ENCODE results near the gene MPRIP.

The MPRIP gene

DNA sequence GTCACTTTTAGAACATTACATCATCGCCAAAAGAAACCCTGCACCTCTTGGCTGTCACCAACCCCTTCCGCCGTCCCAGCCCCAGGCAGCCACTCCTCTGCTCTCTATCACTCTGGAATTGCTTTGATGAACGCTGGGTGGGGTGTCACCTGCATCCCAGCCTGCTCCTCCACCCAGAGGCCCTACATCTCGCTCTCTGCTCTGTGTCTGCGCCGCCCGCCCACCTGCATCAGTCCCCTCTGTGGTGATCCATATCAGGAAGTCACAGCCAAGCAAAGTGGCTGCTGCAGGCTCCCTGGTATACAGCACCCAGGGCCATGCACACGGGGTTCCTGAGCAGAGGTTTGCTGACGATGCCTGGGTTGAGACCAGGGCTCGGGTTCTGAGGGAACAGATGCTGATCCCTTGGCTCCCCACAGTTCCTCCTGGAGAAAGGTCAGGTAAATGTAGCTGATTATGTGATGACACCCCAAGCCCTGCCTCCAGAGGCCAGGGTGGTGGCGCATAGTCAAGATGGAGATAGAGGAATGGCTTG, 30.8 kb downstream of the MPRIP start:
- H3K79me2 ChIP-seq (ENCODE audit: control insufficient read depth, insufficient read depth, low read length, unreplicated experiment) = peaks cover 95% of the 10 kb centered on the region
- H3K4me3 ChIP-seq (ENCODE audit: low read depth, low read length) = no peak overlapping the region
- no peak overlapping the region for H2AFZ ChIP-seq (ENCODE audit: low read length, unreplicated experiment)
- no peak overlapping the region for H3K27ac ChIP-seq (ENCODE audit: low read depth, low read length)
- H3K27me3 ChIP-seq (ENCODE audit: insufficient read depth, low read length) = no peaks in the 10 kb centered on the region
- peaks cover 43% of the 10 kb centered on the region for H3K4me1 ChIP-seq (ENCODE audit: control insufficient read depth, insufficient read depth, low read length, unreplicated experiment)
- 0 out of 2 replicates have a peak, but pooled peaks cover 7% of the 10 kb centered on the region for H3K36me3 ChIP-seq (ENCODE audit: insufficient read depth, low read length)

DNA sequence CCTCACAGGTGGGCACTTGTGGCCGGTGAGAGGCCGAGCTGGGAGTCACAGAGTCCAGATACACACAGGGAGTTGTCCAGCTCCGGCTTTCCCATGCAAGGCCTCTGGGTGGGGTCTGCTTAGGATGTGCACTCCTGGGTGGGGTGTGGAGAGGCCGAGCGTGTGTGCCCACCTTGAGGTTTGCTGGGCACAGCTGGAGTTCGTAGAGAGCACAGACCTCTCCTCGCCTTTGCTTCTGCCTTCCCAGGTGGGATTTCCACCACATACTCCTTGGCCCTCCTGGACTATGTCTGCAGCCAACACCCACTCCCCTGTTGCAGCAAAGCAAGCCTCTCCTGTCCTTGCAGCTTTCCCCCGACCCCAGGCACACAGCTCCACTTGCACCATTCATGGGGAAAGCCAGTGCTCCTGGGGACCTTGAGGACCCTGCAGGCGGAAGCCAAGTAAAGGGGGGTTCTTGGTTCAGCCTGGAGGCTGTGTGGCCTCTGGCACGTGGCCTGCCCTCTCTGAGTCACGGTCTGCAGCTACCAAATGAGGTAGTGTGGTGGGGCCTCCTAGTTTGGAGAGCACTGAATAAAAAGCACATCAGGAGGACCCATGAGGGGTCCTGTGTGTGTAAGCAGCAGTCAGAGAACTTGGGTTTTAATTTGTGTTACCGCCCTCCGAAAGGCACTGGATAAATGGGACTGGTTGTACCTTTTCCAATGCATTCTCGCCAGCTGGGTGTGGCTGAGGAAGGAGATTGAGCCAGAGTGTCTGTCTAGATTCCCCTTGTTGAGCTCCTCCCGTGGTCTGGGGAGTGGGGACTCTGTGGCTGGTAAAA, 31.5 kb downstream of the MPRIP start:
- H3K4me3 ChIP-seq (ENCODE audit: low read depth, low read length) = no peak overlapping the region
- peak overlapping the region; percentile 39; the same call in 1 of the 2 replicates for H3K27ac ChIP-seq (ENCODE audit: low read depth, low read length)
- H3K36me3 ChIP-seq (ENCODE audit: insufficient read depth, low read length) = 0 out of 2 replicates have a peak, but pooled peaks cover 7% of the 10 kb centered on the region
- H3K79me2 ChIP-seq (ENCODE audit: control insufficient read depth, insufficient read depth, low read length, unreplicated experiment) = peaks cover 93% of the 10 kb centered on the region
- no peak overlapping the region for H2AFZ ChIP-seq (ENCODE audit: low read length, unreplicated experiment)
- H3K4me1 ChIP-seq (ENCODE audit: control insufficient read depth, insufficient read depth, low read length, unreplicated experiment) = peaks cover 43% of the 10 kb centered on the region
- no peaks in the 10 kb centered on the region for H3K27me3 ChIP-seq (ENCODE audit: insufficient read depth, low read length)

DNA sequence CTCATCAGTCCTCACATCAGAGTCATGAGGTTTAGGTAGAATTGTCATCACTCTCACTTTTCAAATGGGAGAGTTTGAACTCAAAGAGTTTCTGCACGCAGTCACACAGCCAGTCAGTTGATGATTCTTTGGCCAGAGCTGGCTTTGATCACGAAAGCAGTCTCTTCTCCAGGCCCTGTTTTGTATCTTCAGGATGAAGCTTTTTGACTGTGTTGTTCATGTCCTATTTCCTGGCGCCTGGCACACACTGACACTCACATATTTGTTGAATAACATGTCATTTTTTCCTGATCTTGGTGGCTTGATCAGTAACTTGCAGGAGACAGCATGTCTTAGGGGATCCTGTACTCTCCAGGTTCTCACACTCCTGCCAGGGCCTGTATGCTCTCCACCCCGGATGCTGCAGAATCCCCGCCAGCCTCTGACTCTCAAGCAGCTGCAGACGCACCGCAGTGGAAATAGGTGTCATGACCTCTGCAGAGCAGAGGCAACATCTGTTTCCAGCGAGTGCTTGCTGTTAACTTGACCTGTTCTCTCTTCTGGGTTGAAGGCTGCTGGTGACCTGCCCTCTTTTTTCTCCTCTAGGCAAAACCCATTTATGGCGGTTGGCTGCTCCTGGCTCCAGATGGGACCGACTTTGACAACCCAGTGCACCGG, 33.0 kb downstream of the MPRIP start:
- Histone ChIP-seq H3K36me3 (ENCODE audit: insufficient read depth, low read length) (0 out of 2 replicates have a peak, but pooled peaks cover 3% of the 10 kb centered on the region), H3K79me2 (ENCODE audit: control insufficient read depth, insufficient read depth, low read length, unreplicated experiment) (peaks cover 94% of the 10 kb centered on the region), H3K4me1 (ENCODE audit: control insufficient read depth, insufficient read depth, low read length, unreplicated experiment) (peaks cover 43% of the 10 kb centered on the region), H3K27ac (ENCODE audit: low read depth, low read length) (peak overlapping the region; percentile 39; the same call in 1 of the 2 replicates), H3K27me3 (ENCODE audit: insufficient read depth, low read length) (no peaks in the 10 kb centered on the region), H2AFZ (ENCODE audit: low read length, unreplicated experiment) (no peak overlapping the region), H3K4me3 (ENCODE audit: low read depth, low read length) (no peak overlapping the region)

DNA sequence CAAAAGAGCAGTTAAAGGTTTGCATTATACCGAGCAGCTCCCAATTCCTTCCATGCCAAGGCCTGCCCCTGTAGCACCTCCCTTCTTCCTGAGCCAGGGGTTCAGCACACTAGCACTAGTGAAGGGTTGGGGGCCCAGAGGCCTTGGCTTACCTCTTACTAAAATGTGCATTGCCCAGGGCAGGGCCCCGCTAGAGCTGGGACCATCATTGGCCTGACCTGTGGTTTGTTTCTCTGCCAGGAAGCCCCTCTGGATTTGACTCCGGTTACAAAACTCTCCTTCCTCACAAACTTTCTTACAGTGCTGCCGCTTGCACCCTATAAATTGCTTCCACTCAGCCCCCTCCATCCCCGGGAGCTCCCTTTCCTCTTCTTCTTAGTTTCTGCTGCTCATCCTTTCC, 33.8 kb downstream of the MPRIP start:
- Histone ChIP-seq H3K4me3 (ENCODE audit: low read depth, low read length) (no peak overlapping the region), H2AFZ (ENCODE audit: low read length, unreplicated experiment) (no peak overlapping the region), H3K79me2 (ENCODE audit: control insufficient read depth, insufficient read depth, low read length, unreplicated experiment) (peaks cover 92% of the 10 kb centered on the region), H3K27me3 (ENCODE audit: insufficient read depth, low read length) (no peaks in the 10 kb centered on the region), H3K4me1 (ENCODE audit: control insufficient read depth, insufficient read depth, low read length, unreplicated experiment) (peaks cover 42% of the 10 kb centered on the region), H3K36me3 (ENCODE audit: insufficient read depth, low read length) (peaks cover 3% of the 10 kb centered on the region; the same call in 1 of the 2 replicates), H3K27ac (ENCODE audit: low read depth, low read length) (no peak overlapping the region)

DNA sequence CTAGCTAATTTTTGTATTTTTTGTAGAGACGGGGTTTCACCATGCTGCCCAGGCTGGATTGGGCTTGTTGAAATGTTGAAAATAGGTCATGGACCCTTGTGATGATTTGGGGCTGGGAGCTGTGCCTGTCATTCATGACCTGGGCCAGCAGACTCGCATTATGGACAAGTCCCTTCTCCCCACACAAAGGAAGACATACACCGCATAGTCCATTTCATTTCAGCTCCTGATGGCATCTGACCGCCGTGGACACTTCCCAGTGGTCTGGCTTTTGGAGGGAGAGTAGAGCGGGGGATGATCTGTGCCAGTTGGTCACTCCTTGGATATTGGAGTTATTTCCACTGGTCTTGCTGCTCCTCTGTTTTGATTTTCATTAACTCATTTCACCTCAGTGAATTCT, 34.8 kb downstream of the MPRIP start:
- H3K36me3 ChIP-seq (ENCODE audit: insufficient read depth, low read length) = peaks cover 3% of the 10 kb centered on the region; the same call in 1 of the 2 replicates

GRCh38 chr17:17077861-17078732, 35.8 kb downstream of the MPRIP start:
- no peak overlapping the region for H3K27ac ChIP-seq (ENCODE audit: low read depth, low read length)
- peaks cover 88% of the 10 kb centered on the region for H3K79me2 ChIP-seq (ENCODE audit: control insufficient read depth, insufficient read depth, low read length, unreplicated experiment)
- no peak overlapping the region for H2AFZ ChIP-seq (ENCODE audit: low read length, unreplicated experiment)
- H3K27me3 ChIP-seq (ENCODE audit: insufficient read depth, low read length) = no peaks in the 10 kb centered on the region
- H3K4me3 ChIP-seq (ENCODE audit: low read depth, low read length) = no peak overlapping the region
- peaks cover 6% of the 10 kb centered on the region; the same call in 1 of the 2 replicates for H3K36me3 ChIP-seq (ENCODE audit: insufficient read depth, low read length)
- peaks cover 40% of the 10 kb centered on the region for H3K4me1 ChIP-seq (ENCODE audit: control insufficient read depth, insufficient read depth, low read length, unreplicated experiment)

More for the DNA sequence above, 34.8 kb downstream of the MPRIP start:
- H3K4me3 ChIP-seq (ENCODE audit: low read depth, low read length) = no peak overlapping the region
- peaks cover 91% of the 10 kb centered on the region for H3K79me2 ChIP-seq (ENCODE audit: control insufficient read depth, insufficient read depth, low read length, unreplicated experiment)
- H3K27ac ChIP-seq (ENCODE audit: low read depth, low read length) = no peak overlapping the region
- no peak overlapping the region for H2AFZ ChIP-seq (ENCODE audit: low read length, unreplicated experiment)
- H3K27me3 ChIP-seq (ENCODE audit: insufficient read depth, low read length) = no peaks in the 10 kb centered on the region
- H3K4me1 ChIP-seq (ENCODE audit: control insufficient read depth, insufficient read depth, low read length, unreplicated experiment) = peaks cover 43% of the 10 kb centered on the region

GRCh38 chr17:17078832-17079231, 36.6 kb downstream of the MPRIP start:
- peaks cover 86% of the 10 kb centered on the region for H3K79me2 ChIP-seq (ENCODE audit: control insufficient read depth, insufficient read depth, low read length, unreplicated experiment)
- H3K27me3 ChIP-seq (ENCODE audit: insufficient read depth, low read length) = no peaks in the 10 kb centered on the region
- H3K4me1 ChIP-seq (ENCODE audit: control insufficient read depth, insufficient read depth, low read length, unreplicated experiment) = peaks cover 33% of the 10 kb centered on the region
- no peak overlapping the region for H3K4me3 ChIP-seq (ENCODE audit: low read depth, low read length)
- no peak overlapping the region for H3K27ac ChIP-seq (ENCODE audit: low read depth, low read length)
- H3K36me3 ChIP-seq (ENCODE audit: insufficient read depth, low read length) = peaks cover 9% of the 10 kb centered on the region; the same call in 1 of the 2 replicates
- no peak overlapping the region for H2AFZ ChIP-seq (ENCODE audit: low read length, unreplicated experiment)

- no peak overlapping the region for H3K27ac ChIP-seq (ENCODE audit: low read depth, low read length)
- no peak overlapping the region for H3K4me3 ChIP-seq (ENCODE audit: low read depth, low read length)
- no peaks in the 10 kb centered on the region for H3K27me3 ChIP-seq (ENCODE audit: insufficient read depth, low read length)
- peaks cover 87% of the 10 kb centered on the region for H3K79me2 ChIP-seq (ENCODE audit: control insufficient read depth, insufficient read depth, low read length, unreplicated experiment)
- no peak overlapping the region for H2AFZ ChIP-seq (ENCODE audit: low read length, unreplicated experiment)
- H3K4me1 ChIP-seq (ENCODE audit: control insufficient read depth, insufficient read depth, low read length, unreplicated experiment) = peaks cover 28% of the 10 kb centered on the region
- peaks cover 9% of the 10 kb centered on the region; the same call in 1 of the 2 replicates for H3K36me3 ChIP-seq (ENCODE audit: insufficient read depth, low read length)
Observed at GRCh38 chr17:17079336-17079735, 37.1 kb downstream of the MPRIP start.

DNA sequence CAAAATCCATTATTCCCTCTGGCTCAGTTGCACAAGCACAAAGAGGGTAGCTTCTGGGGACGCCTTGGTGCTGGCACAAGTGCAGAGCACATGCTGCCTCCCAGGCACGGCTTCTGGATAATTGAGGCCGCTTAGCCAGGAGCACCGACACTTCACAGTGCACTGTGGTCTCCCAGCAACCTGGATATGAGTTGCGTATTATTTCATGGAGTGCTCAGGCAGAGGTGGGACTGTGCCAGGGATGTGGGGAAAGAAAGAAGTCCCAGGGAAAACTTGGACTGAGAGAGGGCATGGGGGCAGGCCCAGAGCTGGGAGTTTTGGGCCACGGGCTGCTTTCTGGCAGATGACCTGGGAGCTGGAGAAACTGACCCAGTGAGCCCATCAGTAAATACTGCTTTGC, 37.5 kb downstream of the MPRIP start:
- no peak overlapping the region for H3K4me3 ChIP-seq (ENCODE audit: low read depth, low read length)
- no peak overlapping the region for H3K27ac ChIP-seq (ENCODE audit: low read depth, low read length)
- H3K79me2 ChIP-seq (ENCODE audit: control insufficient read depth, insufficient read depth, low read length, unreplicated experiment) = peaks cover 87% of the 10 kb centered on the region
- no peaks in the 10 kb centered on the region for H3K27me3 ChIP-seq (ENCODE audit: insufficient read depth, low read length)
- no peak overlapping the region for H2AFZ ChIP-seq (ENCODE audit: low read length, unreplicated experiment)
- peaks cover 24% of the 10 kb centered on the region for H3K4me1 ChIP-seq (ENCODE audit: control insufficient read depth, insufficient read depth, low read length, unreplicated experiment)
- H3K36me3 ChIP-seq (ENCODE audit: insufficient read depth, low read length) = peaks cover 9% of the 10 kb centered on the region; the same call in 1 of the 2 replicates

GRCh38 chr17:17080181-17080631, 37.9 kb downstream of the MPRIP start:
- Histone ChIP-seq H3K4me1 (ENCODE audit: control insufficient read depth, insufficient read depth, low read length, unreplicated experiment) (peaks cover 19% of the 10 kb centered on the region), H3K36me3 (ENCODE audit: insufficient read depth, low read length) (peaks cover 9% of the 10 kb centered on the region; the same call in 1 of the 2 replicates), H3K27me3 (ENCODE audit: insufficient read depth, low read length) (no peaks in the 10 kb centered on the region), H3K27ac (ENCODE audit: low read depth, low read length) (no peak overlapping the region), H3K79me2 (ENCODE audit: control insufficient read depth, insufficient read depth, low read length, unreplicated experiment) (peaks cover 87% of the 10 kb centered on the region), H3K4me3 (ENCODE audit: low read depth, low read length) (no peak overlapping the region), H2AFZ (ENCODE audit: low read length, unreplicated experiment) (no peak overlapping the region)
